H9 (cell line): ENCODE results near the gene RNF208. TPM values are rescaled to one million over a fixed set of nuclear protein-coding genes. Genes with fewer than 3 reads are reported as not detected.

Source experiments
- DNase-seq: peaks from one replicate; pipeline ENCODE4 v3.0.0-alpha.2; 2017
- H2AFZ ChIP-seq: one replicate; pipeline ENCODE4 v1.6.1; 2013; ENCODE audit warnings: mild to moderate bottlenecking, low read length, control low read depth, moderate library complexity
- H2AK5ac ChIP-seq: 2 replicates; pipeline ENCODE4 v1.6.1; 2013; ENCODE audit warnings: low read length, control low read depth, mixed read lengths; ENCODE audit not compliant: insufficient read length
- H2BK120ac ChIP-seq: one replicate; pipeline ENCODE4 v1.6.1; 2013; ENCODE audit warnings: low read depth, mild to moderate bottlenecking, low read length, control low read depth, inconsistent platforms; ENCODE audit not compliant: poor library complexity, severe bottlenecking
- H2BK12ac ChIP-seq: 2 replicates; pipeline ENCODE4 v1.6.1; 2013; ENCODE audit warnings: low read length, control low read depth, mixed read lengths, low read depth; ENCODE audit not compliant: insufficient read length
- H2BK15ac ChIP-seq: 2 replicates; pipeline ENCODE4 v1.6.1; 2013; ENCODE audit warnings: low read depth, low read length, control low read depth
- H2BK20ac ChIP-seq: one replicate; pipeline ENCODE4 v1.6.1; 2013; ENCODE audit warnings: low read depth, mild to moderate bottlenecking, low read length, control low read depth, inconsistent platforms; ENCODE audit not compliant: poor library complexity, severe bottlenecking
- H2BK5ac ChIP-seq: 2 replicates; pipeline ENCODE4 v1.6.1; 2013; ENCODE audit warnings: low read length, control low read depth, mixed read lengths; ENCODE audit not compliant: insufficient read length
- H3K14ac ChIP-seq: 2 replicates; pipeline ENCODE4 v1.6.1; 2013; ENCODE audit warnings: low read length, control low read depth; ENCODE audit not compliant: insufficient read depth
- H3K18ac ChIP-seq: 2 replicates; pipeline ENCODE4 v1.6.1; 2013; ENCODE audit warnings: low read depth, mild to moderate bottlenecking, mixed read lengths, low read length, control low read depth; ENCODE audit not compliant: insufficient read length
- H3K23ac ChIP-seq: 2 replicates; pipeline ENCODE4 v1.6.1; 2013; ENCODE audit warnings: low read length, control low read depth, mixed read lengths, low read depth; ENCODE audit not compliant: insufficient read length
- H3K23me2 ChIP-seq: 2 replicates; pipeline ENCODE4 v1.6.1; 2013; ENCODE audit warnings: low read depth, mild to moderate bottlenecking, mixed read lengths, low read length, control low read depth; ENCODE audit not compliant: insufficient read length, poor library complexity, severe bottlenecking
- H3K27ac ChIP-seq: 2 replicates; pipeline ENCODE4 v1.5.1; 2013; ENCODE audit warnings: low read length, control low read depth, mixed read lengths, low read depth; ENCODE audit not compliant: insufficient read length
- H3K27me3 ChIP-seq: 2 replicates; pipeline ENCODE4 v1.6.1; 2013; ENCODE audit warnings: low read length, control low read depth, inconsistent platforms; ENCODE audit not compliant: insufficient read depth
- H3K4ac ChIP-seq: 2 replicates; pipeline ENCODE4 v1.6.1; 2013; ENCODE audit warnings: low read depth, mild to moderate bottlenecking, control low read depth, inconsistent platforms, low read length, moderate library complexity
- H3K4me1 ChIP-seq: 2 replicates; pipeline ENCODE4 v1.6.1; 2013; ENCODE audit warnings: low read length, control low read depth, inconsistent platforms; ENCODE audit not compliant: insufficient read depth
- H3K4me2 ChIP-seq: 2 replicates; pipeline ENCODE4 v1.6.1; 2013; ENCODE audit warnings: low read length, control low read depth, mixed read lengths; ENCODE audit not compliant: insufficient read length, insufficient read depth
- H3K56ac ChIP-seq: 2 replicates; pipeline ENCODE4 v1.6.1; 2013; ENCODE audit warnings: low read depth, mild to moderate bottlenecking, mixed read lengths, low read length, control low read depth; ENCODE audit not compliant: insufficient read length
- H3K79me1 ChIP-seq: 2 replicates; pipeline ENCODE4 v1.6.1; 2013; ENCODE audit warnings: low read depth, mild to moderate bottlenecking, moderate library complexity, low read length, control low read depth, inconsistent platforms; ENCODE audit not compliant: insufficient read depth, poor library complexity, severe bottlenecking
- H3K79me2 ChIP-seq: 2 replicates; pipeline ENCODE4 v1.6.1; 2013; ENCODE audit warnings: low read length, control low read depth, inconsistent platforms; ENCODE audit not compliant: insufficient read depth
- H3K9ac ChIP-seq: 2 replicates; pipeline ENCODE4 v1.6.1; 2013; ENCODE audit warnings: low read length, control low read depth, mixed read lengths; ENCODE audit not compliant: insufficient read length; ENCODE audit errors: extremely low read depth
- H3K9me3 ChIP-seq: one replicate; pipeline ENCODE4 v1.6.1; 2013; ENCODE audit warnings: low read depth, low read length, inconsistent platforms; ENCODE audit not compliant: control insufficient read depth
- H3T11ph ChIP-seq: one replicate; pipeline ENCODE4 v1.6.1; 2013; ENCODE audit warnings: mild to moderate bottlenecking, low read length, control low read depth, inconsistent platforms
- H4K20me1 ChIP-seq: one replicate; pipeline ENCODE4 v1.6.1; 2013; ENCODE audit not compliant: control insufficient read depth, insufficient read length, insufficient read depth
- H4K5ac ChIP-seq: 2 replicates; pipeline ENCODE4 v1.6.1; 2013; ENCODE audit warnings: low read depth, mild to moderate bottlenecking, mixed read lengths, low read length, control low read depth; ENCODE audit not compliant: insufficient read length
- H4K8ac ChIP-seq: replicated peaks from 2 replicates; pipeline ENCODE4 v1.6.1; 2013; ENCODE audit warnings: low read length, control low read depth, mixed read lengths, low read depth; ENCODE audit not compliant: insufficient read length
- H4K91ac ChIP-seq: 2 replicates; pipeline ENCODE4 v1.6.1; 2013; ENCODE audit warnings: low read depth, mild to moderate bottlenecking, moderate library complexity, mixed read lengths, low read length, control low read depth; ENCODE audit not compliant: insufficient read length
- H3K27ac Mint-ChIP-seq, 3 experiments: 2 replicates in 2 of 3; 3 replicates in 1 of 3; pipeline ENCODE4 v1.8.0; 2020 to 2021; ENCODE audit warnings: mixed read lengths in 3 of 3, mild to moderate bottlenecking in 1 of 3, moderate library complexity in 1 of 3
- H3K27me3 Mint-ChIP-seq: 2 replicates; pipeline ENCODE4 v1.8.0; 2021; ENCODE audit warnings: low read depth, mild to moderate bottlenecking, moderate library complexity, mixed read lengths
- H3K36me3 Mint-ChIP-seq, 3 experiments: 2 replicates in 2 of 3; 3 replicates in 1 of 3; pipeline ENCODE4 v1.8.0; 2020 to 2021; ENCODE audit warnings: low read depth in 3 of 3, mixed read lengths in 3 of 3; ENCODE audit not compliant: insufficient read depth in 1 of 3
- H3K4me1 Mint-ChIP-seq, 2 experiments: 2 replicates each; pipeline ENCODE4 v1.8.0; 2020; ENCODE audit warnings: mixed read lengths in 2 of 2
- H3K4me3 Mint-ChIP-seq, 2 experiments: 2 replicates in 1 of 2; 3 replicates in 1 of 2; pipeline ENCODE4 v1.8.0; 2020 to 2021; ENCODE audit warnings: mild to moderate bottlenecking in 2 of 2, mixed read lengths in 2 of 2, moderate library complexity in 1 of 2
- H3K9me3 Mint-ChIP-seq, 2 experiments: 2 replicates in 1 of 2; 3 replicates in 1 of 2; pipeline ENCODE4 v1.8.0; 2020; ENCODE audit warnings: mild to moderate bottlenecking in 2 of 2, mixed read lengths in 2 of 2, moderate library complexity in 1 of 2
- CTCF ChIP-seq: fragments of 200-600 bp; sonication (generic); conservative IDR thresholded peaks from 3 replicates; pipeline ENCODE4 v1.8.0; 2021; ENCODE audit warnings: antibody characterized with exemption, mild to moderate bottlenecking
- WGBS: extraction: QIAGEN DNeasy Blood & Tissue Kit; methylation state at CpG from one replicate; pipeline ENCODE4 v1.1.7; 2013; ENCODE audit warnings: missing lambda C conversion rate, low lambda C conversion rate, mixed read lengths; ENCODE audit not compliant: insufficient read length; ENCODE audit errors: extremely low coverage; 5-methylcytosine and 5-hydroxymethylcytosine counted together
- total RNA-seq: library from RNA; stranded (reverse); gene quantifications from 2 replicates; pipeline ENCODE4 v1.2.1, GENCODE V29; 2021

Gene RNF208
- total RNA-seq, 1 experiment from 2014 or later = 7.7 TPM

GRCh38 chr9:137217276-137218211, 4.5 kb downstream of the RNF208 start:
- Histone ChIP-seq H2BK5ac (no peak overlapping the region), H3K9me3 (no peaks in the 10 kb centered on the region), H3K4ac (no peak overlapping the region), H2BK120ac (no peak overlapping the region), H3K18ac (no peak overlapping the region), H3K14ac (no peak overlapping the region), H3K9ac (no peak overlapping the region), H3K27me3 (no peaks in the 10 kb centered on the region), H3K4me2 (no peak overlapping the region), H3K23me2 (peaks cover 4% of the 10 kb centered on the region), H3K56ac (no peak overlapping the region), H3K79me1 (no peaks in the 10 kb centered on the region), H3K27ac (no peak overlapping the region), H4K20me1 (no peaks in the 10 kb centered on the region), H3K79me2 (no peaks in the 10 kb centered on the region), H2BK20ac (no peak overlapping the region), H3K4me1 (no peaks in the 10 kb centered on the region; the same call in 1 of the 2 replicates), H4K5ac (no peak overlapping the region), H3K23ac (no peak overlapping the region), H2BK15ac (no peak overlapping the region), H2AFZ (no peak overlapping the region), H2BK12ac (no peak overlapping the region), H3T11ph (no peak overlapping the region), H4K8ac (no peak overlapping the region), H4K91ac (no peak overlapping the region), H2AK5ac (no peak overlapping the region)
- DNase-seq = peak; percentile 89
- no peak; the same call in 2 of the 3 replicates for TF ChIP-seq CTCF
- H3K4me1 Mint-ChIP-seq = peaks cover 4 to 5% of the 10 kb centered on the region in 2 experiments
- WGBS = no CpG with 5 or more reads among the region's 36 CpGs
- no peaks in the 10 kb centered on the region for H3K27me3 Mint-ChIP-seq
- H3K9me3 Mint-ChIP-seq = no peaks in the 10 kb centered on the region
- H3K27ac Mint-ChIP-seq = no peak overlapping the region
- H3K36me3 Mint-ChIP-seq = peaks cover 3 to 23% (median 10%) of the 10 kb centered on the region in 3 experiments; a peak in 5 of 7 replicates
- H3K4me3 Mint-ChIP-seq = peak overlapping the region in 1 of 2 experiments; percentile 55; a peak in 1 of 5 replicates
